GM19025 (cell line): Measurements from ENCODE around the gene SULT1A3.
"Not testable (repeated sequence)": the region's sequence is repeated elsewhere in the genome, so short reads cannot be mapped to it uniquely, and the experiment has no call there.

Experiments used
- ATAC-seq: cut with Tn5 transposase; IDR thresholded peaks from one replicate; pipeline ENCODE4 v1.9.1; 2021; ENCODE audit warnings: mild to moderate bottlenecking, low read depth, moderate library complexity; ENCODE audit not compliant: unreplicated experiment

SULT1A3 gene

DNA sequence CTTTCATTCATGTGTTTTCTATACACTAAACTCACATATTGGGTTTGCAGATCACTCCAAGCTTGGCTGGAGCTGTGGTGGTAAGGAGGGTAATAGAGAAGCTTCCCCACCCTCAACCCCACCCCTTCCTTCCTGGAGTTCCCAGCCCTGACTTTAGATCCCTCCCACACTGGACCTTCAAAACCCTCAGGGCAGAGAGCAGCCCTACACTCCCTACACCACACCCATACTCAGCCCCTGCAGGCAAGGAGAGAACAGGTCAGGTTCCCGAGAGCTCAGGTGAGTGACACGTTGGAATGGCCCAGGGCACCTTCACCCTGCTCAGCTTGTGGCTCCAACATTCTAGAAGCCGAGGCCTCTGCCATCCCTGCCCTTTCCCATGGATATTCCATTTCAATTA lies at the start of gene SULT1A3:
Gene SULT1A3 (plus strand): TSS at position 207 of the 400 bp plus-strand sequence. CDS start 1,474 bp downstream, outside the sequence.
- not testable (repeated sequence) for ATAC-seq

DNA sequence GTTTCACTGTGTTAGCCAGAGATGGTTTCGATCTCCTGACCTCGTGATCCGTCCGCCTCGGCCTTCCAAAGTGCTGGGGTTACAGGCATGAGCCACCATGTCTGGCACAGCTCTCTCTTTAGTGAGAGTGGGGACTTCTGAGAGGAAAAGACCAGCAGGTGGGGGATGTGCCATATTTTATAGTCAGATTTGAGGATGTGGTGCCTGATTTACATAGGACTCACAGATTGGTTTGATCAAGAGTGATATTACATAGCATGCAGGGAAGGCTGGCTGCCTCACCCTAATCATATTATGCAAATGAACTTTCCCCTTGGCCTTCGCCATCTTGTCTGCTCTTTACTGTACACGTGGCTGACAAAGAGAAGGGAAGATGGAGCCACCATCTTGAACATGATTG lies 48.0 kb upstream of the SULT1A3 start:
- ATAC-seq = no peak

DNA sequence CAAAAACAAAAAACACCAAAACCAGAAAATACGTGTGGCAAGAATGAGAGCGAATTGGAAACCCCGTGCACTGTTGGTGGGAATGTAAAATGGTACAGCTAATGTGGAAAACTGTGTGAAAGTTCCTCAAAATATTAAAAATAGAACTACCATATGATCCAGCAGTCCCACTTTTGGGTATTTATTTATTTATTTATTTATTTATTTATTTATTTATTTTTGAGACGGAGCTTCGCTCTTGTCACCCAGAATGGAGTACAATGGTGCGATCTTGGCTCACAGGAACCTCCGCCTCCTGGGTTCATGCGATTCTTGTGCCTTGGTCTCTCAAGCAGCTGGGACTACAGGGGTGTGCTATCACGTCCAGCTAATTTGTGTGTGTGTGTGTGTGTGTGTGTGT lies 46.5 kb upstream of the SULT1A3 start:
- no peak for ATAC-seq

DNA sequence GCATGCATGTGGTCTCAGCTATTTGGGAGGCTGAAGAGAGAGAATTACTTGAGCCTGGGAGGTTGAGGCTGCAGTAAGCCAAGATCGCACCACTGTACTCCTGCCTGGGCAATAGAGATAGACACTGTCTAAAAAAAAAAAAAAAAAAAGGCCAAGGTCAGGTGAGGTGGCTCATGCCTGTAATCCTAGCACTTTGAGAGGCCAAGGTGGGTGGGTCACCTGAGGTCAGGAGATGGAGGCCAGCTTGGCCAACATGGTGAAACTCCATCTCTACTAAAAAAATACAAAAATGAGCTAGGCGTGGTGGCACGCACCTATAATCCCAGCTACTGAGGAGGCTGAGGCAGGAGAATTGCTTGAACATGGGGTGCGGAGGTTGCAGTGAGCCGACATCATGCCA lies 43.9 kb upstream of the SULT1A3 start:
- no peak for ATAC-seq

DNA sequence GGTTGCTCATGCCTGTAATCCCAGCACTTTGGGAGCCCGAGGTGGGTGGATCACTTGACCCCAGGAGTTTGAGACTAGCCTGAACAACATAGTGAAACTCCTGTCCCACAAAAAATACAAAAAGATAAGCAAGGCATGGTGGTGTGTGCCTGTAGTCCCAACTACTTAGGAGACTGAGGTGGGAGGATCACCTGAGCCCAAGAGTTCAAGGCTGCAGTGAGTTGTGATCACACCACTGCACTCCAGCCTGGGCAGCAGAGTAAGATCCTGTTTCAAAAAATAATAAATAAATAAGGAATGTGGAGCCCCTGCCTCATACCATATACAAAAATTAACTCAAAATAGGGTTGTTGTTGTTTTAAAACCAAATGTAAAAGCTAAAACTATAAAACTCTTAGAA lies 41.8 kb upstream of the SULT1A3 start:
- no peak for ATAC-seq

DNA sequence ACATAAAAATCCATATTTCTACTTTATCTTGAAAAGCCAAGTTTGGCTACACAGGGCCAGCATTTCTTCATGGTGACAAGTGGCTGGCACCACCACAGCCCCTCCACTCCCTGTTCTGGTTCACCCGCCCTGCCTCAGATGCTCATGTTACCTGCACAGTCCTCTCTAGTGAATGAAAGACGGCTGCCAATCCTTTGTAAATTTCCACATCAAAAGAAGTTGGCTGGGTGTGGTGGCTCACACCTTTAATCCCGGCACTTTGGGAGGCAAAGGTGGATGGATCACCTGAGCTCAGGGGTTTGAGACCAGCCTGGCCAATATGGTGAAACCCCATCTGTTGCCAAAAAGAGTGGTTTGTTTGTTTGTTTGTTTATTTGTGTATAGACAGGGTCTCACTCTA lies 35.5 kb upstream of the SULT1A3 start:
- no peak for ATAC-seq

DNA sequence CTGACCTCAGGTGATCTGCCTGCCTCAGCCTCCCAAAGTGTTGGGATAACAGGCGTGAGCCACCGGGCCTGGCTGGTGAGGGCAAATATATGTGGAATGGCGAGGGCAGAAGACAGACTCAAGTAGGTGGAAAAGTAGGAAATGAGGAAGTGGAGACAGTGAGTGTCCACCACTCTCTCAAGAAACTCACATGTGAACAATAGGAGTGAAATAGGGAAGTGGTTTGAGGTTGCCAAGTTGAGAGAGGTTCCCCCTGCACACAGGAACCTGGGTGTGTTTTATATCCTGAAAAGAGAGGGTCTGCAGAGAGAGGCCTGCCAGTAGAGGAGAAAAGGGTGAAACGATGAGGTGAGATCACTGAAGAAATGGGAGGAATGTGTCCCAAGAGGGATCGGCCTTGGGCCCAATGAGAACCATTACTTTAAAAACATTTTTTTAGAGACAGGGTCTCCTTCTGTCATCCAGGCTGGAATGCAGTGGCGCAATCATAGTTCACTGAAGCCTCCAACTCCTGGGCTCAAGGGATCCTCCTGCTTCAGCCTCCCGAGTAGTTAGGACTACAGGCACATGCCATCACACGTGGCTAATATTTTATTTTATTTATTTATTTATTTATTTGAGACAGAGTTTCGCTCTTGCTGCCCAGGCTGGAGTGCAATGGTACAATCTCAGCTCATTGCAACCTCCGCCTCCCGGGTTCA lies 32.7 kb upstream of the SULT1A3 start:
- ATAC-seq = no peak

DNA sequence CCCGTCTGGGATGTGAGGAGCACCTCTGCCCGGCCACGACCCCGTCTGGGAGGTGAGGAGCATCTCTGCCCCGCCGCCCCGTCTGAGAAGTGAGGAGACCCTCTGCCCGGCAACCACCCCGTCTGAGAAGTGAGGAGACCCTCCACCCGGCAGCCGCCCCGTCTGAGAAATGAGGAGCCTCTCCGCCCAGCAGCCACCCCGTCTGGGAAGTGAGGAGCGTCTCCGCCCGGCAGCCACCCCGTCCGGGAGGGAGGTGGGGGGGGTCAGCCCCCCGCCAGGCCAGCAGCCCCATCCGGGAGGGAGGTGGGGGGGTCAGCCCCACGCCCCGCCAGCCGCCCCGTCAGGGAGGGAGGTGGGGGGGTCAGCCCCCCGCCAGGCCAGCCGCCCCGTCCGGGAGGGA lies 30.3 kb upstream of the SULT1A3 start:
- not testable (repeated sequence) for ATAC-seq

DNA sequence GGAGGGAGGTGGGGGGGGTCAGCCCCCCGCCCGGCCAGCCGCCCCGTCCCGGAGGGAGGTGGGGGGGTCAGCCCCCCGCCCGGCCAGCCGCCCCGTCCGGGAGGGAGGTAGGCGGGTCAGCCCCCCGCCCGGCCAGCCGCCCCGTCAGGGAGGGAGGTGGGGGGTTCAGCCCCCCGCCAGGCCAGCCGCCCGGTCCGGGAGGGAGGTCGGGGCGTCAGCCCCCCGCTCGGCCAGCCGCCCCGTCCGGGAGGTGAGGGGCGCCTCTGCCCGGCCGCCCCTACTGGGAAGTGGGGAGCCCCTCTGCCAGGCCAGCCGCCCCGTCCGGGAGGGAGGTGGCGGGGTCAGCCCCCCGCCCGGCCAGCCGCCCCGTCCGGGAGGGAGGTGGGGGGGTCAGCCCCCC lies 29.6 kb upstream of the SULT1A3 start:
- not testable (repeated sequence) for ATAC-seq

DNA sequence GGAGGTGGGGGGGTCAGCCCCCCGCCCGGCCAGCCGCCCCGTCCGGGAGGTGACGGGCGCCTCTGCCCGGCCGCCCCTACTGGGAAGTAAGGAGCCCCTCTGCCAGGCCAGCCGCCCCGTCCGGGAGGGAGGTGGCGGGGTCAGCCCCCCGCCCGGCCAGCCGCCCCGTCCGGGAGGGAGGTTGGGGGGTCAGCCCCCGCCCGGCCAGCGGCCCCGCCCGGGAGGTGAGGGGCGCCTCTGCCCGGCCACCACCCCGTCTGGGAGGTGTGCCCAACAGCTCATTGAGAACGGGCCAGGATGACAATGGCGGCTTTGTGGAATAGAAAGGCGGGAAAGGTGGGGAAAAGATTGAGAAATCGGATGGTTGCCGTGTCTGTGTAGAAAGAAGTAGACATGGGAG lies 28.9 kb upstream of the SULT1A3 start:
- ATAC-seq = not testable (repeated sequence)

DNA sequence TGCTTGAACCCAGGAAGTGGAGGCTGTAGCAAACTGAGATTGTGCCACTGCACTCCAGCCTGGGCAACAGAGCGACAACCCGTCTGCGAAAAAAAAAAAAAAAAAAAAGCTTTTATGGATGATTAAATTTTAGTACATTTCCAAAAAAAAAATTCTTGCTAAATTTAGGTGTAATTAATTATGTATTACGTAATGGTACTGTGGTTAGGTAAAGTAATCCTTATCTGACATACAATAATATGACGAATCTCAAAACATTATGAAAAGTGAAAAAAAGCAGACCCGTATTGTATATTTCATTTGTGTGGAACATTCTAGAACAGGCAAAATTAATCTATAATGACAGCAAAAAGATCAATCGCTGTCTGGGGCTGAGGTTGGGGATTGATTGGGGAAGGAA lies 26.0 kb upstream of the SULT1A3 start:
- ATAC-seq = no peak

DNA sequence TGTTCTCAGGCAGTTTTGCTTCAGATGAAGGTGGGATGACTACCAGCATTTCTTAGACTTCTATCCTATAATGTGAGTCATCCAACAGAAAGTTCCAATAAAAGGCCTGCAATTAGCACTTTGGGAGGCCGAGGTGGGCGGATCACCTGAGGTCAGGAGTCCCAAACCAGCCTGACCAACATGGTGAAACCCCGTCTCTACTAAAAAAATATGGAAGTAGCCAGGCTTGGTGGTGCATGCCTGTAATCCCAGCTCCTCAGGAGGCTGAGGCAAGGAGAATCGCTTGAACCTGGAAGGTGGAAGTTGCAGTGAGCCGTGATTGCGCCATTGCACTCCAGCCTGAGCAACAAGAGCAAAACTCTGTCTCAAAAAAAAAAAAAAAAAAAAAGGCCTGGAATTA lies 22.2 kb upstream of the SULT1A3 start:
- ATAC-seq = not testable (repeated sequence)

DNA sequence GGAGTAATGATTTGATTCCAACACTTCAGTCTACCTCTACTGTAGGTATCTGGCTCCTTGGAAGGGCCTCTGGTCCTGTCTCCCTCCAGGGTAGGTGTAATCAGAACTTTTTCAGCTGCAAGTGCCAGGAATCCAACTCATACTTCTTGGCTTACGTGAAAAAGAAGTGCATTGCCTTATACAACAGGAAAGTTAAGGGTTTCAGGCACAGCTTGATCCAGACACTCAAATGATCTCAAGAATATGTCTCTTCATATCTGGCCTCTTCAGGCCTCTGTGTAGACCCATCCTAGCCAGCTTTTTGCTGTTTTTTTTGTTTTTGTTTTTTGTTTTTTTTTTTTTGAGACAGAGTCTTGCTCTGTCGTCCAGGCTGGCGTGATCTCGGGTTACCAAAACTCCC lies 19.9 kb upstream of the SULT1A3 start:
- ATAC-seq = no peak

DNA sequence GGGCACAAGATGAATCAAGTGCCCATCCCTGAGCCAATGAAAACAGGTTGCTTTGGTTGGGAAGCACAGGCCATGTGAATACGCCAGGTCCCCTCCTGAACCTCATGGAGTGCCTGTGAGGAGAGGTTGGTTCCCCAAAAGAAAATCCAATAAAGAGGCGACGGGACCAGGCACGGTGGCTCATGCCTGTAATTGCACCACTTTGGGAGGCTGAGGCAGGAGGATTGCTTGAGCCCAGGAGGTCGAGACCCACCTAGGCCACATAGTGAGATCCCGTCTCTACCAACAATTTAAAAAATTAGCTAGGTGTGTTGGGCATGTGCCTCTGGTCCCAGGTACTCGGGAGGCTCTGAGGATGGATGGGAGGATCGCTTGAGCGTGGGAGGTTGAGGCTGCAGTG lies 19.1 kb upstream of the SULT1A3 start:
- no peak for ATAC-seq

DNA sequence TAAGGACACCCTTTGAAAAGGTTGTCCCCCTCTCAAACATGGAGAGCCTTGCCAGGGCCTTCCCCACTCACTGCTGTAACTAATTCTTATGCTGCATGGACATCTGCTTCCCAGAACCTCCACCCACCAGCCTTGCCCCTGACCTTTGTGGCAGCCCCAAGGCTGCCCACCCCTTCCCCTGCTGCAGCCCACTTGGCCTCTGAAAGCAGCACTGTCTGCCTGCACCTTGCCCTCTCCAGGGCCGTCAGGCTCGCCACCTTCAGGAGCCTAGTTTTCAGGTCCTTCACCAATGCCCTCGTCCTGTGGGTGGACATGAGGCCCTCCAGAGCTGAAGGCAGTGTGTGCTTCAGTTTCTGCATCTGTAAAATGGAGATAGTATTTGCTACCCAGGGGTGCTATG lies 18.3 kb upstream of the SULT1A3 start:
- no peak for ATAC-seq

DNA sequence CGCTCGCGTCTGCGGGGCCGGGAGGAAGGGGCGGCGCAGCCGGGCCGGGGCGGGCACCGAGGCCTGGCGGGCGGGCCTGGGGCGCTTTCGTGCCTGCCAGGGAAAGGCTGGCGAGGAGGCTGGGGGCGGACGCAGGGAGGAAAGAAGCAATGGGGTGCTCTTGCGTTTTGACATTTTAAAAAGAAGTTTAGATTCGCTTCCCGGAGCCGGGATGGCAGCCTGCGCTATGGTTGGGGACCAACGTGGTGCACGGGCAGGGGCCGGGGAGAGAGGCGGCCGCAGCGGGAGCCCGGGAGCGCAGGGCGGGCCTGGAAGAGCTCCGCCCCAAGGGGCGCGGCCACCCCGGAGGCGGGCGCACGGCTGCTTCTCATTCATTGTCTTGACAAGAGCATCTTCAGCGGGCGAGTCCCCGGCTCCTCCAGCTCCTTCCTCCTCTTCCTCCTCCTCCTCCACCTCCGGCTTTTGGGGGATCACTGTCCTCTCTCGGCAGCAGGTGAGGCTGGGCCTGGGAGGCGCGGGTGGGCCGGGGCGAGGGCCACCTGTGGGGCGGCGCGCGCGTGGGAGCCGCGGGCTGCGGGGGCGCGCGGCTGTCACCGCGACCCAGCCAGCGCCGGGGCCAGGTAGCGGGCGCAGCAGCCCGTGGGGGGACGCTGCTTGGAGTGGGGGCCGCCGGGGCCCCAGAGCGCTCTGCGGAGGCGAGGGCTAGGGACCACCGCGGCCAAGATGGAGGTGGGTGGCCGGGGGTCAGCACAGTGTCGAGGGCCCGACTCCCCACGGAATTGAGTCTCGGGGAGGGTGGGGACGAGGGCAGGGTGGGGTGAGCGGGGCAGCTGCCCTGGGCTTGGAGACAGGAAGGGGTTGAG lies 15.6 kb upstream of the SULT1A3 start, which contains the start of gene CORO1A:
Gene CORO1A (plus strand): TSS at position 370 of the 863 bp plus-strand sequence. CDS start 1,608 bp downstream, outside the sequence.
- ATAC-seq = peak; percentile 54

DNA sequence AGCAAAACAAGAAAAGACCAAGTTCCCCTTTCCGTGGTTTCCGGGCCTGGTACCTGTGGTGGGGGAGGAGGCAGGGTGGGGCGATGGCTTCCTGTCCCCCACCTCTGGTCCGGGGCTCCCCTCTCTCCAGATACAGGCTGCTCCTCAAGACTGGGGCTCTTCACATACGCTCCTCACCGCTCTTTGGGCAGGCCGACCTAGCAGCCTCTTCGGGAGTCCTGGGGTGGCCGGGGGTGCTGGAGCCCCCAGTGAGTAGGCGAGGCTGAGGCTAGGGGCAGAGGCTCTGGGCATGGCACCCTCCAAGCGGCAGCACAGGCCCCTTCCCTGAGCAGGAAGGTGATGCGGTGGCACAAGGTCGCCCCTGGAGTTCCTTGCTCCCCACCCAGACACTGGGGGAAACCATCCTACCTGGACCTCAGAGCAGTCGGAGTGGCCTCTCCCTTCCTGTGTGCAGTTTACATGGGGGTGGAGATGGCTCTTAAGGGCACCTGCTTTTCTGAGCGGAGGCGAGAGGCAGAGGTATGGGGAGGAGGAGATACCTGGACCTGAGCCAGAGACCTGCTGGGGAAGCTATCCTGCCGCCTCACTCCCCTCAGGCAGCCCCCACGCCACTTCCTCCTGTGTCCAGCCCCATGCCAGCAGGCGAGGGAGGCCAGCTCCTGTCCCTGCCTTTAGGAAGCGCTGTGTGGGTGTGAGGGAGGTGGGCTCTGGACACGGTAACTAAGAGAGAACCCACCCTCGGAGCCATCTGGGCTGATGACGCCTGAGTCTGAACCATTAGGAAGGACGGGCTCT lies 14.8 kb upstream of the SULT1A3 start:
- no peak for ATAC-seq

DNA sequence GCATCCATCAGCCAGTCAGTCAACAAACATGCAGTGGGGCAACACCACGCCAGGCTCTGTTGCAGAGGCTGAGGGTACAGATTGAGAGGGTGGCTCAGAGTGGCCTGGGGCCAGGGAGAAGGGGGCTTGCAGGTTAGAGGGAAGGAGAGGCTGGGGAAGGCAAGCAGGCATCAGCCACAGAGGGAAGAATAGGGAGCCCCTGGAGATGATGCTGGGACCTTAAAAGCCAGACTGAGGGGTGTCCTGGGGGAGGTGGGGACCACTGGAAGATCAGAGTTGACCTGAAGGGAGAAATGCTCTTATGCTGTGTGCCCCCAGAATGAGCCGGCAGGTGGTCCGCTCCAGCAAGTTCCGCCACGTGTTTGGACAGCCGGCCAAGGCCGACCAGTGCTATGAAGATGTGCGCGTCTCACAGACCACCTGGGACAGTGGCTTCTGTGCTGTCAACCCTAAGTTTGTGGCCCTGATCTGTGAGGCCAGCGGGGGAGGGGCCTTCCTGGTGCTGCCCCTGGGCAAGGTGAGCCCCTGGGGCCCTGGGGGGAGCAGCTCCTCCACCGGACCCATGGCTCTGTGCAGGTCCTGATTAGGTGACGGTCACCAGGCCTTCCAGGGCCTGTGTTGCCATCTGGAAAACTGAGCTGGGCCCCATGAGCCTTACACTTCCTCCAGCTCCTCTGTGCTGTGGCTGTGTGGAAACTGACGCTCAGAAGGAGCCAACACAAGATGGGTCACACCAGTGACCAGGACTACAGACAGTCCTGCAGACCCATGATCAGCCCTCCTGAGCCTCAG lies 14.0 kb upstream of the SULT1A3 start:
- ATAC-seq = no peak

DNA sequence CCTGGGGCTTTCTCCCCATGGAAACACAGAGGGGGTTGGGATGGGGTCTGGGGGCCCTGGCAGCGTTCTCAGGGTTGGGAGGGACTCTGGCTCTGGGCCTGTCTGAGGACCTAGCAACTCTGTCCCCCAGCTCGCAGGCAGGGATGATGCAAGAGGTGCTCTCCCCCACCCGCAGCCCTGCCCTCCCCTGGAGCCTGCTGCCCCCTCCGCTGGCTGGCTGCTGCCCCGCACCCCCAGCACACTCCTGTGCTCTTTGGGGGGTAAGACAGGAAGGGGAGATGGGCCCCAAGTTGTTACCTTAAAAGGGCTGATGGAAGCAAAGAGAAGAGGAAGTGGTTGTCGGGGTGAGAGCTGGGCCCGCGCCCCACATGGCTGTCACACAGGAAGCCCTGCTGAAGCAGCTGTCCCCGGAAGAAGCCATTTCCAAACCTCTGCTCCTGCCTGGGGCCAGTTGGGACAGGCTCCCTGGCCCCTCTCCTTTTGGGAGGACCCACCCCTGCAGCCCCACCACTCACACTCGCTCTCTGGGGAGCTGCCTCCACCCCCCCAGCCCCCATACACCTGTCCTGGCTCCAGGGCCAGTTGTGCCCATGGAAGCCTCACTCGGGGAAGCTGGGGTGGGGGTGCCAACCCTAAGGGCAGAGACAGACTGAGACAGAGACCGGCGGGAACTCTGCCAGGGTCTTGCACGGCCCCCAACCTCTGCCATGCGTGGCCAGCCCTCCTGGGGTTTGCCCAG lies 13.2 kb upstream of the SULT1A3 start:
- ATAC-seq = no peak

DNA sequence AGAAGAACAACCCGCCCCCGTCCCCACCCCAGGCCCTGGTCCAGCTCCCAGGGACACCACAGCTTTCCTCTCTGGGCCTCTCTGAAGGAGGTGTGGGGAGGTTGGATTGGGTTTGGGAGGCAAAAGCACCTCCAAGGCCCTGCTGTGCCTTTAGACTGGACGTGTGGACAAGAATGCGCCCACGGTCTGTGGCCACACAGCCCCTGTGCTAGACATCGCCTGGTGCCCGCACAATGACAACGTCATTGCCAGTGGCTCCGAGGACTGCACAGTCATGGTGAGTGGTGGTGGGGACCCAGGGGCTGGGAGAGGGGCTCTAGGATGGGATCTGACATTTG lies 12.6 kb upstream of the SULT1A3 start:
- no peak for ATAC-seq
